GM19324 (cell line): ENCODE data around the gene MYLK.

Source experiments
- ATAC-seq: cut with Tn5 transposase; IDR thresholded peaks from one replicate; pipeline ENCODE4 v1.9.1; 2021; ENCODE audit warnings: mild to moderate bottlenecking, moderate library complexity; ENCODE audit not compliant: unreplicated experiment, low FRiP score

Gene MYLK

DNA sequence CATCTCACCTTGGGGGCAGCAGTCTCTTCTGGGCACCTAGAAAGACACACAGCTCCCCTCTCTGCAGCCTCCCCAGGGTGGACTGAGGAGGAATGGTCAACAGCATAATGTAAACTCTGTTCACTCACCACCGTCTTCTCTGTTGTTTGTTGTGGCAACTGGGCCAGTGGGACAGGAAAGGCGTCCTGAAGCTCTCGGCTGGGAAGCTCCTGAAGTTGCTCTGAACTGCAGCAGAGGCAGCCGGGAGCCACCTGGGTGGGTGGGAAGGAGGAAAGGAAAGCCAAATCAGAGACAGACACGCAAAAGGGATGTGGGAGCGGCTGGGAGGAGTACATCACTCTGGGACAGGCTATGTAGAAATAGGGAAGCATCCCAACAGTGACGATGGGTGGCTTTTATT is 52.7 kb downstream of the MYLK start:
- ATAC-seq = no peak

DNA sequence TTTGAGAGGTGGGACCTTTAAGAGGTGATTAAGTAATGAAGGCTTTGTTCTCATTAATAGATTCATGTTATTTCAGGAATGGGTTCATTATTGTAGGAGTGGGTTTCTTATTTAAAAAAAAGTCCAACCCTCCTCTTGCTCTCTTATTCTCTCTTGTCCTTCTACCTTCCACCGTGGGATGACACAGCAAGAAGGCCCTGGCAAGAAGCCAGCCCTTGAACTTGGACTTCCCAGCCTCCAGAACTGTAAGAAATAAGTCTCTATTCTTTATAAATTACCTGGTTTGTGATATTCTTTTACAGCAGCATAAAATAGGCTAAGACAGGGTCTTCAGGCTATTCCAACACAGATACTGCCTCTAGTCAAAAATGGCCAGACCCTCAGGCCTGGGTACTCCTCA is 62.2 kb downstream of the MYLK start:
- ATAC-seq = no peak

DNA sequence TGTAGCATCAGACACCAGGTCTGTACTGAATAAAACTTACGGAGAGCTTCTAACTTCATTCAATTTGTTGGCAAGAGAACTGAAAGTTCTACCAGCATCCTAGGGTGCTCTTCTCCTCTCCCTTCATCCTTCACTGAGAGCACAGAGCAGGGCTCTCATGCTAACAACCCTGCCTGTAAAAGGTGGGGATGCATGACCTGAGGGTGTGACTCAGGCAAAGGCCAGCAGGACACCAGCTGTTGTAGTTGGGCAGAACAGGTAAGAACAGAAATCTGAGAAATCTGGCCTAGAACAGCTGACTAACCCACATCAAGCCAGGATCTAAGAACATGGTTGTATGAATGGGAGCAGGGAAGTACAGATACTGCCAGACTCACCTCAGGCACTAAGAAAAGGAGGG is 64.2 kb downstream of the MYLK start:
- no peak for ATAC-seq

DNA sequence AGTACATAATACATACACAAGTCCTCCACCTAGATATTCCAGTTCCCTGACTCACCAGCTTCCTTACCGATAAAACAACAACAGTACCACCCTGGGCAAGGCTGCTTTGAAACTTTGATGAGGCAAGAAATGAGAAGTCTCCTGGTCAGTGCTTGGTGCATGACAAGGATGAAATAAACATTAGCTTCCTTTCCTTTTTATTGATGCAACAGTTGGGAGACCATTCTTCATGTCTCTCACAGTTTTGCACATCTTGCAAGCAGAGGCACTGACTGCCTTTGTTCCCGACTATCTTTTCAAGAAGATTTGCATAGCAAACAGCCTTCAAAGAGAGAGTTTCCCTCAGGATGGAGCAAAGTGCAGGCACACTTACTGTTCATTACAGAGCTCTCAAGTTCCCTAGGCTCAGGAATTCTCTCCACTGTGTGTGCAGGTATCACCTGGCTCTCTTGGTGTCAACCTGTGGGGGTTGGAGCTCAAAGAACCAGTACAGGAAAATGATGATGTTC is 65.2 kb downstream of the MYLK start:
- no peak for ATAC-seq

DNA sequence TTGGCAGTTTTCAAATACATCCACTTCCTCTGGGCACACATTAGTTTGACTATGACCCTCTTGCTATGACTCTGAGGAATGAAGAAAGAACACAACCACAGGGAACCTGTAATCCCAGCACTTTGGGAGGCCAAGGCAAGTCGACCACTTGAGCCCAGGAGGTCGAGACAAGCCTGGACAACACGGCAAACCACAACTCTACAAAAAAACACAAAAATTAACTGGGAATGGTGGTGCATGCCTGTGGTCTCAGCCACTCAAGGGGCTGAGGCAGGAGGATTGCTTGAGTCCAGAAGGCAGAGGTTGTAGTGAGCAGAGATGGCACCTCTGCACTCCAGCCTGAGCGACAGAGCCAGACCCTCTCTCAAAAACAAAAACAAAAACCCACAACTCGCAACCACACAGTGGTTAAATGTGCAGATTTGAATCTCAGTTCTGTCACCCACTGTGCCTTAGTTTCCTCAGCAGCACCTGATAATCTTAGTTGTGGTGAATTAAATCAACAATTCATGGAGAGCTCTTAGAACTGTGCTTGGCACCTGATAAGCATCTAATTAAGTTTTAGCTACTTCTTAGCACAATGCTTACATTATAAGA is 65.7 kb downstream of the MYLK start:
- no peak for ATAC-seq

DNA sequence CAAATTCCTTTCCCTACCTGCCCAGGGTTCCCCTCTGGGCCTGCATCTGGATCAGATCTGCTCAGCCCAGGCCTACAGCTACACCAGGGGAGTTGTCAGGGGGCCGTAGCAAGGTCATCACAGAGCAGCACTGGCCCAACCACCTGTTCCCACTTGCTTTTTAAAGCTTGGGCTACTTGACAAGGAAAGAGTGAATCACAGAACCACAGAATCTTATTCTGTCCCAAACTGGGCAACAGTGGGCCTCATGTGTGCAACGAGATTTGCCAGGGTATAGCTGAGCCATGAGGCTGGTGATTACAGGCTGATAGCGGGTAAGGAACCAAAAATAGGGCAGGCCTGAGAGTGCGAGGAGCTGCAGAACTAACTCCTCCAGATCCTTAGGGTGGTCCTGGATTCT is 66.7 kb downstream of the MYLK start:
- no peak for ATAC-seq

DNA sequence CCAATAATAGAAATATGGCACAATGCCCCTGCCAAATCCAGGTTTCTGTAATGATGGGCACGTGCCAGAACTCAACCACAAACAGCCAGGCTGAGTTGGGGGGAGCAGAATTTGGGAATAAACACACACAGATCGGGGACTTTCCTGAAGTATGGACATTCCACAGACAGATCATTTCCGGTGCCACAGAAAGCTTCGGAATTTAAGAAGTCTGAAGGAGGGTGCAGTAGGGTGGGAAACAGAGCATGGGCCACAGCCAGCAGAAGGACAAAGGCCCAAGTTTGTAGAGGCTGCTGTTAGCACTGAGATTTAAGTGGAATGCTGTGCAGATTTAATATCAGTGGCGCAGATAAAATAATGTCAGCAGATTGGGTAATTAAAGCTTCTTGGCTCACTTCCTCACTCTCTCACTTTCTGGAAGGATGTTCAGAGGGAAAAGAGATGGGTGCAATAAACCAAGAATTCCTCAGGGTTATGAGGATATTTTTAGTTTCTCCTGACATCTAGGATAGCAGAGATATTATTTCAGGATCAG is 67.4 kb downstream of the MYLK start:
- no peak for ATAC-seq

DNA sequence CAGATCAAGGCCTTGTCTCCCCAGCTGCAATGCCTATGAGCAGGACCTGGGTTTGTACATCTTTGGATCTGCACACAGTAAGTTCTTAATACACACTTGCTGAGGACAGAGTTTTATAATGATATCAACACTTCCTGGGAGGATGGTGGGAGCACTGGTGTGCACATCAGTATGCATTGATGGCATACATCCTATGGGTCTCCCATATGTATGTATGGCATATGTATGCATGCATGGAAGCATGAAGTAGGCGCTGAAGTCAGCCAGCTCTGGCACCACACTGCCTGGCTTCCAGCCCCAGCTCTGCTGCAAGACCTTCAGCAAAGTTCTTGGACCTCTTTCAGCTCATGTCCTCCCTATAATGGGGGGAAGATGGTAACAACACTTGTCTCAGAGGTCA is 68.2 kb downstream of the MYLK start:
- ATAC-seq = no peak

DNA sequence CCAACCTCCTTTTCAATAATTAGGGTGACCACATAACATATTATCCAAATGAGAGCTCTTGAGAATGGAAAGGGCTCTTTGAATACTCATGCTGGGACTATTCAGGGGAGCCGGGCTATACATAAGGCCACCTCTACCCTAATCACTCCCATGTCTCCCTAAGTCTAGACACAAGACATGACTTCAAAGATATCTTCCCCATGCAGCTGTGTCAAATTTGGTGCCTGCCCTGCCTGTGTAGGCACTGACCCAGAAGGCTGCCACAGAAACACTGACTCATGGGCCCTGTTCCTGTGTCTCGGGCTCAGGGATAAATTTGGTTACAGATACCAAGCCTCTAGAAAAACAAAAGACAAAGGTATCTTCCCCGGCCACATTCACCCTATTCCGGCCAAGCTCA is 70.3 kb downstream of the MYLK start:
- no peak for ATAC-seq

DNA sequence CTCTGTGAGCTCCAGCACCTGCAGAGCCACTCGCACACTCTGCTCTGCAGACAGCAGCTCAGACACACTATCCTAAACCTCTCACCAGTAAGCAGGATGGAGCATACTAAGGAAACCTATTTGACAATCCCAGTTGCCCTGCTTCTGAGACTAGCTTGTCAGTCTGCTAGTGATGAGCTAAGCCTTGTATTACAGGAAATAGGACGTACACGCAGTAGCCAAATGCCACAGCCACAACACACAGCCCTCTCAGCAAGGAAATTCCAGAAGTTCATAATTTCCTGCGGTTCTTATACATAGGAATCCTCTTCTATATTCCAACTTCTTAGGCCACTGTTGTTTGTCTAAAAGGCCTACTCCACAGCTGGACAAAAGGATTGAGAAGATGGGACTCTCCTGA is 74.5 kb downstream of the MYLK start:
- ATAC-seq = no peak

DNA sequence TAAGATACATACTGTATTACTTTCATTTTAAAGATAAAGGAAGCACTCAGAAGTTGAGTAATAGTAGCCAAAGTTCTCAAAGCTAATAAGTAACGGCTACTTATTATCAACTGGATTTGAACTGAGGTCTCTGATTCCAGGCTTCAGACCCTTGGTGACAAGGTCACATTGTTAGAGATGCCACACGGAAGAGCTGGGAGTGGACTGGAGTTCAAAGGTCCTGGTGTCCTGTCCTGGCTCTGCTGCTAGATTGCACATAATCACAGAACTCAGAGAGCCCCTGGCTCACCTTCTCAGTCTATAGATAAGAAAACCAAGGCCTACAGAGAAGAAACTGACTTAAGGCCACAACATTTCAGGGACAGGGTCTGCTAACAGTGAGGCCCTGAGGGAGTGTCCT is 75.3 kb downstream of the MYLK start:
- ATAC-seq = no peak

DNA sequence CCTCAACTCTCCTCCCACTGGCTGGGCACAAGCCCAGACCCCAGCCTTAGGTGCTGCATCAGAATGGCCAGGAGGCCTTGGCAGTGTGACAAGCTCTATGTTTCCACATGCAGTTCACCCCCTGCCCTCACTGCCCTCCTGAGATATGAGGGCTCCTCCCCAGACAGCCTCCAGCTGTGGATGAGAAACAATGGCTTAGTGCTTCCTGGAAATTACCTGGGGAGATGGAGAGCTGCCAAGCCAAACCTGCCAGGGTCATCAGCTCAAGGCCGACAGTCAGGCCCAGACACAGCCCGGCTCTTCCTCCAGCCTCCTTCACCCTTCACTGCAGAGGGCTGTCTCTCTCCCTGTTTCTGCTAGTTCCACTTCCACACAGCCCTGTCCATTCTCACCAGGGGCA is 76.3 kb downstream of the MYLK start:
- ATAC-seq = no peak

DNA sequence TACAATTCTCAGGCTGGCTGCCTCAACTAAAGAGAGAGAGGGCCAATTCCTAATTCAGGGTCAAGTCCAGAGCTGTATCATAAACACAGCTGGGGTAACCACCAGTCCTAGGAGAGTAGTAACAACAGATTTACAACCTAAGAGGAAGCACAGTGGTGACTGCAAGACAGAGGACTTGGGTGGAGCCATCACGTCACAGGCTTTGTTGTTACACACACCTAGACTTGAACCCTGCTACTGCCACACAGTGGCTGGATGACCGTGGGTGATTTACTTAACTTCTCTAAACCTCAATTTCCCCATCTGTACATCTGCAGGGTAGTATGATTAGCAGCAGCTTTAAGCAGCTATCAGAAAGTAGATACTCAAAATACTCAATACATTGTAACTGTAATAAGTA is 78.6 kb downstream of the MYLK start:
- ATAC-seq = no peak

DNA sequence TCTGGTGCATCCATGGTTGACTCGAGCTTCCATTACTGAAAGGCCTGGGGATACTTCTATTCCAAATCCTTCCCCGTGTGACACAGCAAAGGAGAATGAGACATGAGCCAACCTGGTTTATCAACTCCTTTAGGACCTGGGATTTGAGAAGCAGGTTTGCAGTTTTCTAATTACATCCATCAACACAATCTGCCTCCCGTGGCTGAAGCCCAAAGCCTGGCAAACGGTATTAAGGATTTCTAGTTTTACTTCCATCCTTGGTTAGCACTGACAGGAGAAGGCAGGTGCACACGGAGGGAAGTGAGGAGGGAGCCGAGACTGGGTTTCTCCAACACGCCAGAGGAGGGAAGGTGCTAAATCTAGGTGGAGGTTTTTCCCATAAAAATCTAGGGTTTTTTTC is 79.0 kb downstream of the MYLK start:
- ATAC-seq = no peak

DNA sequence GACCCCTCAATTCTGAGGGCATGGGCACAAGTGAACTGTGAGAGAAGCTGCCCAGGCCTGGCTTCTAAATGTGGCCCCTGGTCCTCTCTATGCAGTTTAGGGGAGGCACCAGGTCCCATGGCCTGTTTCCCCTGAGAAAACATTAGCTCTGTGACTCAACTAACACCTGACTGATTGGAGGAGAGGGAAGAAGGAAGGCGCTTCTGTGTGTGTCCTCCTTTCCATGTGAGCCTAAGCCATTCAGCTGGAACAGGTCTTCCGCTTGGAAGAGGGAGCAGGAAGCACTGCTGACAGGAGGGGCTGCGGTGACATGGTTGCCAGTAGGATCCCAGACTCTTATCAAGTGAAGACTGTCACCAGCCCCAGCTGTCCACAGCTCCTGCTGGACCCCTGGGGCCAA is 79.5 kb downstream of the MYLK start:
- no peak for ATAC-seq

DNA sequence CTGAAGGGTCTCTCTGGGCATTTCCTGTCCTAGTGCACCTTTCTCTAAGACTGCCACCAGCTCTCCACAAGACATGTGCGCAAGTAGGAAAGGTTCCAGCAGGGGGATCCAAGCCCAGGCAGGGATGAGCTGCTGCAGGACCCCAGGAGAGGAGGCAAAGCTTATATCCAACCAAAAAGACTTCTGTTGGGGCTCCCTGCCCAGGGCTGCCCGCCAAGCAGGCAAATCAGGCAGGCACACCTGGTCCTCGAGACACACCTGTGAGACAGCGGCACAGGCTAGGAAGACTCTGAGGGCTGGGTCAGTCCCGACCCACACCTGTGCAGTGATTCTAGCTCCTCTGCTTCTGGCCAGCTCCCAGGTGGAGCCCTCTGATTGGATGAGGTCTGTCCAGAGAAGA is 80.6 kb downstream of the MYLK start:
- no peak for ATAC-seq

DNA sequence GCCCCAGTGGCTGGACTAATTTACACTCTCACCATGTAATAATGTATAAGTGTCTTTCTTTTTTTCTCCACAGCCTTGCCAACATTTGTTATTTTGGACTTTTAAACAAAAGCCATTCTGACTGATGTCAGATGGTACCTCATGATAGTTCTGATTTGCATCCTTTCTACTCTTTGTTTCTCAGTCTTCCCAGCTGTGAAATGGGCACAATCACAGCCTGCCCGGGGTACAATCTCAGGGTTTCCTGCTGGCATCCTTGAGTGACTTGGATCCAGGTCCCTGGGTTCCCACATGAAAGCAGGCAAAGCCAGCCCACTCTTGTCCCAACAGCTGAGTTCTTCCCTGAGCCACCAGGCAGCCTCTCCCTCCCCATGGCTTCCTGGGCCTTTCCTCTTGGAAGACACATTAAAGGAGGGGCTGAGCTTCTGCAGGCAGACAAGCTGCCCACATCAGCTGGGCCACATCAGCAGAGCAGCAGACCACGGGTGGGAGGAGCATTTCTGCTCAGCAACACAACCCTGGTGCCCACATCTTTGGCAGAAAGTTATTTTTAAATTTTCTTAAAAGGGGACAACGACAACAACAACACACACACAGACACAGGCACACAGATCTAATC is 82.0 kb downstream of the MYLK start:
- no peak for ATAC-seq

DNA sequence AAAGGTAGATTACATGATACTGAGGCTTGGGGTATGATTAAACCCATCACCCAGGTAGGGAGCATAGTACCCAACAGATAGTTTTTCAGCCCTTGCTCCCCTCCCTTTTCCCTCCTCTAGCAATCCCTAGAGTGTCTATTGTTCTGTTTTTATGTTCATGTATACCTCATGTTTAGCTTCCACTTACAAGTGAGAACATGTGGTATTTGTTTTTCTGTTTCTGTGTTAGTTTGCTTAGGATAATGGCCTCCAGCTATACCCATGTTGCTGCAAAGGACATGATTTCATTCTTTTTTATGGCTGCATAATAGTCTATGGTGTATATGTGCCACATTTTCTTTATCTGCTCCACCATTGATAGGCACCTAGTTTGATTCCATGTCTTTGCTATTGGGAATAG is 82.7 kb downstream of the MYLK start:
- no peak for ATAC-seq

DNA sequence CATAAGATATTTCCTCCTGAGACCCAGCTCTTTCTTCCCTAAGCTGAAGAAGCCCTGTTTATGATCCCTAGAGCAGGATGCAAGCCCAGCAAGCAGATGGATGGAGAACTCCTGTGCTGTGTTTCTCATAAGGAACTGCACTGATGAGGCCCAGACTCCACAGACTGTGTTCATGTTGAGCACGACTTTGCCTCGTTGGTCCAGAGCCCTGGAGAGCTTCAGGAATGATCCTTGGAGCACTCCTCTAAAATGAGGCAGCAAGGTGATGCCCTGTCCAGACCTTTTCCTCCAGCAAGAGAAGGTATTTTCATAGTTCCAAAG is 83.8 kb downstream of the MYLK start:
- no peak for ATAC-seq

DNA sequence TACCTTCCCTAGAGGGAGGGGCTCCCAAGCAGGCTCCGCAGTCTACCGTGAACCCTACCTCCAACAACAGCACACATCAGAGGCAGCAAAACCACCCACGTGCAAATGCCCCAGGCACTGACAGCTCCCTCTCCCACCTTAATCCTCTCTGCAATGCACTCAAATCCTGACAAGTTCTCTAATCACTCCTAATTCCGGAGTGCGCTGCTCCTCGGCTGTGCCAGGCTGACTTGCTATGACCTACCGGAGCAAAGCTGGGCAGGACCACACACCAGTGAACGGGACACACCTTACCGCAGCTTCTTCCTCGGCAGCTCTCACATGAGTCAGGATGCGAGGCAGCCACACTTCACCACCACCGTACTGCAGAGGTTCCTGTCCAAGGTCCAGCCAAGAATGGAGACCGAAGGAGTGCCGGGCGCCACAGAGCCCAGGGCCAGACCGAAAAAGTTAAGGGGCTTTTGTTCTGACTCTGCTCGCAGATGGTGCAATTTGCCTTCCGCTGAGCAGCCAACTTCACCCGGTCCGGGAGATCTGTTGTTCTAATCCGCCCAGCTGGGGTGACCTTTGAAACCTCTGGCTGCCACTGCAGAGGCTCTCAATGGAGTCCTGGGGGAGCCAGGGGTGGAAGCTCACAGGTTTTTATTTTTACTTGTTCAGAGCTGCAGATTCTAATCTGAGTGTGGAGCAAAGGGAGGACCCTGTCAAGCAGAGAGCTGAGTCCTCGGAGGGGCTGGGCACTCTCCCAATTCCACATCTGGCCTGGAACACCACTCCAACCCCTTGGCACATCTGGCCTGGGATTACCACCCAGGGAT is 84.4 kb downstream of the MYLK start:
- no peak for ATAC-seq

DNA sequence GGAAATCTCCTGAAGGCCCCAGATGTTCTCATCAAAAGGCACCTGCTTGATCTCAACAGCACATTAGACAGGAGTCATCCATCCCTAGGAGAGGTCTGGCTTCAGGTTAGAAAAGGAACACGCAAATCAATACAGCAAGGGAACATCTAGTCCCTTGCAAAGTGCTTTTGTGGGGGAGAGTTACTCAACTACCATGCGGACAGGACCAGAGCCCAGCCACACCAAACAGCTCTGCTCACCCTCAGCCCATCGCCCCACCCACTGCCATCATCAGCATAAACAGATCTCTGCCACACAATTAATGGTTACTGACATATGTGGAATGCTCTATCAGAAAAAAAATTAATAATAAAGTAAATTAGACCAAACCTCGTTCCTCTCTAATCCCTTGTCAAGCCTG is 85.6 kb downstream of the MYLK start:
- no peak for ATAC-seq
